Astrocyte (in vitro differentiated cells and primary cell): Measurements from ENCODE around the gene ADAMTS17. TPM values are rescaled to one million over a fixed set of nuclear protein-coding genes. Genes with fewer than 3 reads are reported as not detected.

Experiments
- DNase-seq: peaks from one replicate; pipeline ENCODE4 v3.0.0-alpha.2; 2010; ENCODE audit warnings: low read depth
- FAIRE-seq: peaks from 2 replicates; lab custom pipeline; 2011; peaks lifted over from hg19 to GRCh38; lab: Jason Lieb, UNC
- H2AFZ ChIP-seq: 2 replicates; pipeline ENCODE4 v1.6.0; 2012; ENCODE audit warnings: low read depth, low read length, inconsistent platforms
- H3K27ac ChIP-seq: 2 replicates; pipeline ENCODE4 v1.5.1; 2011; ENCODE audit warnings: low read depth, low read length, inconsistent platforms
- H3K27me3 ChIP-seq: 2 replicates; pipeline ENCODE4 v1.6.0; 2011; ENCODE audit warnings: low read length, inconsistent platforms; ENCODE audit not compliant: insufficient read depth
- H3K36me3 ChIP-seq: 2 replicates; pipeline ENCODE4 v1.5.1; 2011; ENCODE audit warnings: low read length, inconsistent platforms; ENCODE audit not compliant: insufficient read depth
- H3K4me1 ChIP-seq: 2 replicates; pipeline ENCODE4 v1.5.1; 2011; ENCODE audit warnings: low read length, inconsistent platforms; ENCODE audit not compliant: insufficient read depth
- H3K4me2 ChIP-seq: 2 replicates; pipeline ENCODE4 v1.6.0; 2012; ENCODE audit warnings: low read length, inconsistent platforms
- H3K4me3 ChIP-seq: 2 replicates; pipeline ENCODE4 v1.5.1; 2011; ENCODE audit warnings: low read depth, mild to moderate bottlenecking, low read length, inconsistent platforms; ENCODE audit not compliant: insufficient read depth
- H3K79me2 ChIP-seq: 2 replicates; pipeline ENCODE4 v1.6.0; 2012; ENCODE audit warnings: mild to moderate bottlenecking, low read length, inconsistent platforms; ENCODE audit not compliant: insufficient read depth
- H3K9ac ChIP-seq: 2 replicates; pipeline ENCODE4 v1.6.0; 2012; ENCODE audit warnings: mild to moderate bottlenecking, low read length, inconsistent platforms
- H3K9me3 ChIP-seq: 2 replicates; pipeline ENCODE4 v1.5.1; 2012; ENCODE audit warnings: low read depth, mild to moderate bottlenecking, low read length, inconsistent platforms; ENCODE audit not compliant: insufficient read depth
- H4K20me1 ChIP-seq: 2 replicates; pipeline ENCODE4 v1.6.0; 2012; ENCODE audit warnings: low read length, inconsistent platforms; ENCODE audit not compliant: insufficient read depth
- H3K27ac Mint-ChIP-seq: one replicate; pipeline ENCODE4 v1.8.0; 2021; ENCODE audit warnings: mild to moderate bottlenecking, mixed read lengths; ENCODE audit not compliant: unreplicated experiment
- H3K27me3 Mint-ChIP-seq: one replicate; pipeline ENCODE4 v1.8.0; 2021; ENCODE audit warnings: low read depth, mixed read lengths; ENCODE audit not compliant: unreplicated experiment
- H3K36me3 Mint-ChIP-seq: one replicate; pipeline ENCODE4 v1.8.0; 2021; ENCODE audit warnings: low read depth, mixed read lengths; ENCODE audit not compliant: unreplicated experiment
- H3K4me1 Mint-ChIP-seq: one replicate; pipeline ENCODE4 v1.8.0; 2021; ENCODE audit warnings: low read depth, mixed read lengths; ENCODE audit not compliant: unreplicated experiment
- H3K4me3 Mint-ChIP-seq: one replicate; pipeline ENCODE4 v1.8.0; 2021; ENCODE audit warnings: mild to moderate bottlenecking, moderate library complexity, mixed read lengths; ENCODE audit not compliant: unreplicated experiment
- H3K9me3 Mint-ChIP-seq: one replicate; pipeline ENCODE4 v1.8.0; 2021; ENCODE audit warnings: mild to moderate bottlenecking, mixed read lengths; ENCODE audit not compliant: unreplicated experiment
- EZH2 ChIP-seq: IDR thresholded peaks from 2 replicates; pipeline ENCODE4 v1.6.1; 2012; ENCODE audit warnings: mild to moderate bottlenecking, low read length, inconsistent platforms; ENCODE audit not compliant: insufficient read depth
- total RNA-seq: library from RNA; stranded (reverse); gene quantifications from 2 replicates; pipeline ENCODE4 v1.2.1, GENCODE V29; 2021
- TF ChIP-seq, protein P1 (sequence below): IDR thresholded peaks from 2 replicates; pipeline ENCODE4 v1.5.1; 2011; ENCODE audit warnings: low read depth, mild to moderate bottlenecking, inconsistent platforms, low read length, moderate library complexity; ENCODE audit not compliant: insufficient read depth

The ADAMTS17 gene
- total RNA-seq, 1 donor from 2014 or later, result 0.27 TPM

DNA sequence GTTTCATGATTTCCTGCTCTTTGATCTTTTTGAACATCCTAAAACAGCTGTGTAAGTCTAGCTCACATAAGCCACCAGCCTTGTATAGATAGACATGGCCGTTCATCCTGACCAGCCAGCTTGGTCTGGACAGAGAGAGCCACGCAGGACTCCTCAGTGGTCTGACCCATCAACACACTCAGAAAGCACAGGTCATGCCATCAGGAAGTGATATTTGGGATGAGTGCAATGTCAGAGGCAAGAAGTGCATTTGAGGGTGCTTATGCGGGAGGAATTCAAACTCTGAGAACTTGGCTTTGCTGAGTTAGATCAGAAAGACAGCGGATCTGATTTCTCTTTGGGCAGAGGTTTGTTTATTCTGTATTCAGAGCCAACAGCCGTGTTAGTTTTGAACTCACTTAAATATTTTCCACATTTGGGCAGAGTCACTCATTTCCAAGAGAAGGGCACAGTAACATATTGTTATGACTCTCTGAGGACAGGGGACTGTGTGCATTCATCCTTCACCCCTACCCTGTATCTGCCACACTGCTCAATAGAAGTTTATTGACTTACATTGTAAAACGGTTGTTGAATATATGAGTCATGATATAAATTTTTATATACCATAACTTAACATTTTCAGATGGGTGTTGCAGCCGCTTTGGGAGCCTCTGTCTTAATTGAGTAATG is 383.2 kb downstream of the ADAMTS17 start:
- H3K27ac ChIP-seq, result no peak overlapping the region
- no peak overlapping the region for H3K27ac Mint-ChIP-seq
- no peaks in the 10 kb centered on the region for H3K4me1 Mint-ChIP-seq
- no peak overlapping the region for H3K4me3 Mint-ChIP-seq
- no peaks in the 10 kb centered on the region for H3K4me1 ChIP-seq
- H3K9ac ChIP-seq, result no peak overlapping the region
- no peak for TF ChIP-seq EZH2
- TF ChIP-seq, protein P1, sequence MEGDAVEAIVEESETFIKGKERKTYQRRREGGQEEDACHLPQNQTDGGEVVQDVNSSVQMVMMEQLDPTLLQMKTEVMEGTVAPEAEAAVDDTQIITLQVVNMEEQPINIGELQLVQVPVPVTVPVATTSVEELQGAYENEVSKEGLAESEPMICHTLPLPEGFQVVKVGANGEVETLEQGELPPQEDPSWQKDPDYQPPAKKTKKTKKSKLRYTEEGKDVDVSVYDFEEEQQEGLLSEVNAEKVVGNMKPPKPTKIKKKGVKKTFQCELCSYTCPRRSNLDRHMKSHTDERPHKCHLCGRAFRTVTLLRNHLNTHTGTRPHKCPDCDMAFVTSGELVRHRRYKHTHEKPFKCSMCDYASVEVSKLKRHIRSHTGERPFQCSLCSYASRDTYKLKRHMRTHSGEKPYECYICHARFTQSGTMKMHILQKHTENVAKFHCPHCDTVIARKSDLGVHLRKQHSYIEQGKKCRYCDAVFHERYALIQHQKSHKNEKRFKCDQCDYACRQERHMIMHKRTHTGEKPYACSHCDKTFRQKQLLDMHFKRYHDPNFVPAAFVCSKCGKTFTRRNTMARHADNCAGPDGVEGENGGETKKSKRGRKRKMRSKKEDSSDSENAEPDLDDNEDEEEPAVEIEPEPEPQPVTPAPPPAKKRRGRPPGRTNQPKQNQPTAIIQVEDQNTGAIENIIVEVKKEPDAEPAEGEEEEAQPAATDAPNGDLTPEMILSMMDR, result no peak
- no peaks in the 10 kb centered on the region for H3K9me3 ChIP-seq
- H3K27me3 Mint-ChIP-seq, result peaks cover 38% of the 10 kb centered on the region
- H4K20me1 ChIP-seq, result no peaks in the 10 kb centered on the region
- H3K9me3 Mint-ChIP-seq, result peaks cover 8% of the 10 kb centered on the region
- H3K36me3 Mint-ChIP-seq, result peaks cover 4% of the 10 kb centered on the region
- H3K4me3 ChIP-seq, result no peak overlapping the region
- H3K36me3 ChIP-seq, result no peaks in the 10 kb centered on the region
- H3K27me3 ChIP-seq, result peaks cover 3% of the 10 kb centered on the region
- no peak overlapping the region for H2AFZ ChIP-seq
- DNase-seq (no peak), FAIRE-seq (no peak)
- no peak overlapping the region for H3K4me2 ChIP-seq
- H3K79me2 ChIP-seq, result no peaks in the 10 kb centered on the region

DNA sequence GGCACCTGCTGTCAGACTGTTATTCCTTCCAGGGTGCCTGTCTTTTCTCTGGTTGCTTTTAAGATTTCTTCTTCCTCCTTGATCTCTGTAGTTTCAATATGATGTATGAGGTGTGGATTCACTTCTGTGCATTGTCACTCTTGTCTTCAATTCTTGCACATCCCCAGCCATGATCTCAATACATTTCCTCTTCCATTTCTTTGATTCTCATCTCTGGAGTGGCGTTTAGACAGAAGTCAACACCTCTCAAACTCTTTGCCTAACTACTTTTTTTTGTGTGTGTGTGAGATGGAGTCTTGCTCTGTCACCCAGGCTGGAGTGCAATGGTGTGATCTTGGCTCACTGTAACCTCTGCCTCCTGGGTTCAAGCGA is 384.1 kb downstream of the ADAMTS17 start:
- Mint-ChIP-seq H3K27ac (no peak overlapping the region), H3K4me1 (no peaks in the 10 kb centered on the region), H3K36me3 (peaks cover 4% of the 10 kb centered on the region), H3K27me3 (peaks cover 34% of the 10 kb centered on the region), H3K4me3 (no peak overlapping the region), H3K9me3 (peaks cover 8% of the 10 kb centered on the region)
- Histone ChIP-seq H3K4me1 (no peaks in the 10 kb centered on the region), H3K36me3 (no peaks in the 10 kb centered on the region), H3K4me2 (no peak overlapping the region), H3K79me2 (no peaks in the 10 kb centered on the region), H3K4me3 (no peak overlapping the region), H3K9ac (no peak overlapping the region), H2AFZ (no peak overlapping the region), H3K9me3 (no peaks in the 10 kb centered on the region), H3K27me3 (peaks cover 3% of the 10 kb centered on the region), H3K27ac (no peak overlapping the region), H4K20me1 (no peaks in the 10 kb centered on the region)
- no peak for TF ChIP-seq EZH2
- TF ChIP-seq, protein P1, result no peak
- DNase-seq (no peak), FAIRE-seq (no peak)
